T-helper 22 cell (primary cell): ENCODE measurements around the gene NTN4.
"Not testable (repeated sequence)": the region's sequence is repeated elsewhere in the genome, so short reads cannot be mapped to it uniquely, and the experiment has no call there.

Experiments
- DNase-seq: peaks from one replicate; pipeline ENCODE4 v3.0.0-alpha.2; 2020; ENCODE audit warnings: low read depth

The NTN4 gene

GRCh38 chr12:95796225-95796981, 5.8 kb upstream of the NTN4 start:
- DNase-seq, result no peak

- DNase-seq, result no peak
These were observed 619 bp upstream of the NTN4 start for GRCh38 chr12:95790917-95791849.

- no peak for DNase-seq
These were observed 1.2 kb downstream of the NTN4 start for GRCh38 chr12:95789126-95790032.

DNA sequence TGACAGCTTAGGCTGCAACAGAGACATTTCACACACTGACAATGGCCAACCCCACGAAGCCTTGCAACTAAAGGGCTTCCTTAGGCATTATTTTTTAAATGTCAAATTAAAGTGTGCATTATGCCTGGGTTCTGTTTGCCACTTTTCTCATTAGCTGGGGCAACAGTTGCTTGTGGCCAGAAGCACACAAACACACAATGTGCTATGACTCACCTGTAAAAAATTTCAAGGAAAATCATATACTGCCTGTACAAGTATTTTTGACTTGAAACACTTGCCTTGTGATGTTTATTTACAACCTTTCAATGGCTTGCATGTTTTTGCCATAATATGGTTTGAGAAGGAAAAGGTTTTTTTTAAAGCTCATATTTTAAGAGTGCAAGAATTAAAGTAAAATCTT, 1.9 kb downstream of the NTN4 start:
- no peak for DNase-seq

GRCh38 chr12:95787274-95787818, 3.2 kb downstream of the NTN4 start:
- DNase-seq, result no peak

DNA sequence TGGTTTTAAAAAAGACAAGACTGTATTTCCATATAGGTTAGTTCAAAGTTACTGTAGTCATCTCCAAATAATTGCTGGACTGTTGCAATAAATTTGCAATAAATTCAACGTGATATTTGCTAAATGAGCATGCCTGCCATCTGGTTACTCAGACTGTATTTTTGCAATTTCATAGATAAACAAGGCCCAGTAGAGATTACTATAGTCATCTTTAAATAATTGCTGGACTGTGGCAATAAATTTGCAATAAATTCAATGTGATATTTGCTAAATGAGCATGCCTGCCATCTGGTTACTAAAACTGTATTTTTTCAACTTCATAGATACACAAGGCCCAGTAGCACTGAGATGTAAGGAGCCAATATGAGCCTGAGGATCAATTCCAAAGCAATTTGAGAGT, 5.6 kb downstream of the NTN4 start:
- DNase-seq, result no peak

GRCh38 chr12:95784286-95784685, 6.3 kb downstream of the NTN4 start:
- DNase-seq, result no peak

- DNase-seq, result not testable (repeated sequence)
These were observed 15.1 kb downstream of the NTN4 start for GRCh38 chr12:95775466-95775865.

- no peak for DNase-seq
These were observed 16.1 kb downstream of the NTN4 start for GRCh38 chr12:95774311-95775045.

DNA sequence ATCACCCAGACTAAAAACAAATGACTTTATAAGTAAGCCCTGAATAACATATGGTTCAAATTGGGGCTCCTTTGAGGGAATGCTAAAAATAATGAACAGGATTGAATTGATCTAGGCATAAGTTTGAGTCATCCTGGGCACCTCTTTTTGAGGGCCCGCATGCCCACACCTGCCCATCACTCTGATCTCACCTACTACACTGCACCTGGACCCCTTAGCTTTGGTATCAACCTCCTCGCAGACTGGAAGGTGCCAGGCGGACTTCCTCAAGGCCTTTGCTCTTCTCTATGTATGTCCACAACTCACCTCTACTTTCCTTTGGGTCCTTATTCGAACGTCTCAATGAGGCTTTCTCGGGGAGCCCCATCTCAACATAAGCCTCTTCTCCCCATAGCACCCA, 17.2 kb downstream of the NTN4 start:
- no peak for DNase-seq

GRCh38 chr12:95767703-95768102, 22.9 kb downstream of the NTN4 start:
- DNase-seq, result no peak

DNA sequence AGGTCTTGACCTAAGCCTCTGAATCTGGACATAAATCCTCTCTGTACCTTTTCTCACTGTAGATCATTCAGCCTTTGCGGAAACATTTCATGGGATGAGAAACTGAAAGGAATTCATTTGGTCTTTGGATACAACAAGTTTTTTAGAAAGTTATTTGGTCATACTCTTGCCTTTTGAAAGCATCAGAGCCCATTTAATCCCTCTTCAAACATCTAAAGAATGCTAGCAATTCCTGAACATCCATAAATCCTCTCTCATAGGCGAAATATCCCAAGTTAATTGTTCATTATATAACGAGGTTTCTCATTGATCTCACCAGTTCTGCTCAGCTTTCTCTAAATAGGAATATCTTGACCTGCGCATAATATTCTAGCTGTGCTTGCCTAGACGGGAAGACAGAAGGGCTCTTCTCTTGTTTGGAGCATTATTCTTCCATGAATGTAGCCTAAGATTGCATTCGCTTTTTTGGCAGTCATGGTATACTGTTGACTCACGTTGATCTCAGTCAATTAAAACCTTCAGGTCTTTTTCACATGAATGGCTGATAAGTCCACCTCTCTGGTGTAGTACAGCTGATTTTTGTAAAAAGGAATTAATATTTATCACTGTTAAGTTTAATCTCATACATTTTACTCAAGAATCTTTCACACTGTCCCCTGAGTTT, 24.1 kb downstream of the NTN4 start:
- no peak for DNase-seq

GRCh38 chr12:95764848-95765247, 25.7 kb downstream of the NTN4 start:
- no peak for DNase-seq

- no peak for DNase-seq
These were observed 26.7 kb downstream of the NTN4 start for GRCh38 chr12:95763809-95764253.

- no peak for DNase-seq
These were observed 28.3 kb downstream of the NTN4 start for GRCh38 chr12:95762123-95762785.

GRCh38 chr12:95760371-95760770, 30.2 kb downstream of the NTN4 start:
- DNase-seq, result no peak

DNA sequence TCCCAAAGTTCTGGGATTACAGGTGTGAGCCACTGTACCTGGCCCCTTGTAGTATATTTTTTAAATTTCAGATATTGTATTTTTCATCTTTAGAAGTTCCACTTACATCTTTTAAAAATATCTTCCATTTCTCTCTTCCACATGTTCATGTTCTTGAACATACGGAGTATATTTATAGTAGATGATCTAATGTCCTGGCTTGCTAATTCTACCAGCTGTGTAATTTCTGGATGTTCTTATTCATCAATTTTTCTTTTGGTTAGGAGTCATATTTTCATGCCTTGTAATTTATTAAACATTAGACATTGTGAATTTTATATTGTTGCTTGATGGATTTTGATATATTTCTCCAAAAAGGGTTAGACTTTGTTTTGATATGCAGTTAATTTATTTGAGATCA, 30.8 kb downstream of the NTN4 start:
- DNase-seq, result no peak

GRCh38 chr12:95759039-95759438, 31.5 kb downstream of the NTN4 start:
- no peak for DNase-seq

DNA sequence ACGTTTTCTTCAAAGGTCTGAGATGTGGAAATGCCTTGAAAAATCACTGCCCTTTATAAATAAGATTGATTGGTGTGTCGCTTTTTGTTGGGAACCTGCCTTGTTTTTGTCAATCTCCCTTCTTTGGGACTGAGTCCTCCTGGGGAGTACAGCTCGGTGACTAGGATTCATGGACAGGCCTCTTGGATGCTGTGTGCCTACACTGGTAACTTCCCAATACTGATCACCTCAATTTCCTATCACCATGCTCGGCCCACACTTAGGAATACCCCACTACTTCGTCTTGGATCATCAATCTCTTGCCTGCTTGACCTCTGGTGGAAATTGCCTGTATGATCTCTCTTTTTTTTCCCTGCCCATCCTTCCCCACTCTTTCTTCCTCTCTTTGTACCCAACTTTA, 34.2 kb downstream of the NTN4 start:
- no peak for DNase-seq

DNA sequence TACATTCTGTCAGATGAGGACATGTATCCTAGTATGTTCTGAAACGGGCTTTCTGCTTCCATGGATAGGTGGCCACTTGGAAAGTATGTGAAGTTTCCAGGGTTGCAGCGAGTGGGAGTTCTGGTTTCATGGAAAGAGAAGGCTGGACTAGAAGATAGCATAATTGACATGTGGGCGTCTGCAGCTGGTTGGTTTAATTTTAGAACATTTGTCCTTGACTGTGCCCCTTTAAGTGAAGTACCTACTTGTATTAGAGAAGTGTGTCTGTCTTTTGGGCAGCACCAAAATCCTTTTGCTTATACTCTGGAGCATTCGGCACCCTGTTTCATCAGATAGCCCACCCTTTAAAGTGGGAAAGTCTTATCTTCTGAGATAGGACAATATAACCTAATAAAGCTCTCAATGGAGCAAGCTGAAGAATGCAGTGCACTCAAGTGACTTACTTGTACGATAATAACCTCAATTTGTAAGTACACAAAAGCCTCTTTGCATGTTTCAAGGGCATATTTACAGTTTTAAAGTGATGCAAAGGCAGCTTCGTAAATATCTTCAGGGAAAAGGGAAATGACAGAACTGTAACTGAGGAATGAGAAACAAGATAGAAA, 35.2 kb downstream of the NTN4 start:
- no peak for DNase-seq
